MM.1S (cell line): ENCODE data around the gene CASP3.
A peak's percentile ranks its signal among the peaks of the same experiment; 100 is the strongest.
"Not testable (repeated sequence)": the region's sequence is repeated elsewhere in the genome, so short reads cannot be mapped to it uniquely, and the experiment has no call there.

Experiments used
- DNase-seq: peaks from one replicate; pipeline ENCODE4 v3.0.0-alpha.2; 2015
- H2AFZ ChIP-seq: fragments of 300-600 bp; sonication (generic); 2 replicates; pipeline ENCODE4 v1.6.0; 2016; ENCODE audit warnings: antibody characterized with exemption, low read length
- H3F3A ChIP-seq: fragments of 300-600 bp; sonication (generic); 2 replicates; pipeline ENCODE4 v1.6.1; 2016; ENCODE audit warnings: mild to moderate bottlenecking, antibody characterized with exemption, low read length, moderate library complexity, mixed read lengths; ENCODE audit not compliant: insufficient read depth
- H3K27ac ChIP-seq: fragments of 300-600 bp; sonication (generic); 2 replicates; pipeline ENCODE4 v1.5.1; 2016; ENCODE audit warnings: mild to moderate bottlenecking, low read length
- H3K27me3 ChIP-seq: fragments of 300-600 bp; sonication (generic); replicated peaks from 2 replicates; pipeline ENCODE4 v1.6.0; 2016; ENCODE audit warnings: low read length; ENCODE audit not compliant: insufficient read depth
- H3K36me3 ChIP-seq: fragments of 300-600 bp; sonication (generic); replicated peaks from 2 replicates; pipeline ENCODE4 v1.6.1; 2016; ENCODE audit warnings: mild to moderate bottlenecking, low read length, mixed read lengths; ENCODE audit not compliant: insufficient read depth
- H3K4me1 ChIP-seq: fragments of 300-600 bp; sonication (generic); 2 replicates; pipeline ENCODE4 v1.6.1; 2016; ENCODE audit warnings: low read length, mixed read lengths
- H3K4me2 ChIP-seq: fragments of 300-600 bp; sonication (generic); 2 replicates; pipeline ENCODE4 v1.6.0; 2016; ENCODE audit warnings: low read depth, low read length
- H3K4me3 ChIP-seq: fragments of 300-600 bp; sonication (generic); 2 replicates; pipeline ENCODE4 v1.5.1; 2016; ENCODE audit warnings: low read length, mixed read lengths
- H3K79me2 ChIP-seq: fragments of 300-600 bp; sonication (generic); 2 replicates; pipeline ENCODE4 v1.6.1; 2016; ENCODE audit warnings: mixed run types, low read length, mixed read lengths
- H3K9ac ChIP-seq: fragments of 300-600 bp; sonication (generic); 2 replicates; pipeline ENCODE4 v1.6.1; 2016; ENCODE audit warnings: low read length, mixed read lengths
- H3K9me2 ChIP-seq: fragments of 300-600 bp; sonication (generic); replicated peaks from 2 replicates; pipeline ENCODE4 v1.6.1; 2016; ENCODE audit warnings: mild to moderate bottlenecking, low read length, mixed read lengths; ENCODE audit not compliant: insufficient read depth
- H3K9me3 ChIP-seq: fragments of 300-600 bp; sonication (generic); replicated peaks from 2 replicates; pipeline ENCODE4 v1.6.1; 2016; ENCODE audit warnings: mild to moderate bottlenecking, low read length, mixed read lengths; ENCODE audit not compliant: insufficient read depth
- H4K20me1 ChIP-seq: fragments of 300-600 bp; sonication (generic); 2 replicates; pipeline ENCODE4 v1.6.1; 2016; ENCODE audit warnings: mild to moderate bottlenecking, low read length, moderate library complexity, mixed read lengths; ENCODE audit not compliant: insufficient read depth
- CTCF ChIP-seq: fragments of 300-600 bp; sonication (generic); IDR thresholded peaks from 2 replicates; pipeline ENCODE4 v1.5.1; 2016; ENCODE audit warnings: antibody characterized with exemption, low read length, mixed read lengths
- EZH2 ChIP-seq: fragments of 300-600 bp; sonication (generic); optimal IDR thresholded peaks from 2 replicates; pipeline ENCODE3; 2017; ENCODE audit warnings: low read depth, mild to moderate bottlenecking, antibody characterized with exemption, low read length, mixed read lengths
- EZH2phosphoT487 ChIP-seq: fragments of 300-600 bp; sonication (generic); IDR thresholded peaks from 2 replicates; pipeline ENCODE4 v1.6.1; 2018; ENCODE audit warnings: antibody characterized with exemption, low read length

Gene CASP3

DNA sequence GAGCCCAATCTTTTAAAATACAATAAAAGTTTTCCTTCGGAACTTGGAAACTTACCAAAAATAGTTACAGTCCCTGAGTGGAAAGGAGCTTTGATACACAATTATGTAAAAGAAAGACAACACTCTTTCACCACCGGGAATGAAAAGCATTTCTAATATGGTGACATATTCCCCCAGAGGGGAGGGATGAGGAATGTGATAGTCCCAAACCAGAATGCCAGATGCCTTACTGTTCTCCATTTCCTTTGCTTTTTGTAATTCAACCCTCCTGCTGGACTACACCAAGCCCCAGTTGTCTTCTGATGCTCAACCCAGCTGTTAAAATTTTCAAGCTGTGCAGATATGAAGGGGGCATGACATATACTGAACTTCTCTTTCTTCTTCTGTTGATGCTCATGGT is 4.4 kb upstream of the CASP3 start:
- no peaks in the 10 kb centered on the region for H3K9me2 ChIP-seq
- no peak overlapping the region for H2AFZ ChIP-seq
- H3K9me3 ChIP-seq: no peaks in the 10 kb centered on the region
- TF ChIP-seq EZH2: no peak
- TF ChIP-seq CTCF: no peak
- no peak for TF ChIP-seq EZH2phosphoT487
- H3K27me3 ChIP-seq: no peaks in the 10 kb centered on the region
- H3F3A ChIP-seq: 0 out of 2 replicates have a peak, but pooled peaks cover under 1% of the 10 kb centered on the region
- H3K27ac ChIP-seq: no peak overlapping the region
- H3K79me2 ChIP-seq: peaks cover 19% of the 10 kb centered on the region
- H3K4me2 ChIP-seq: no peak overlapping the region
- no peaks in the 10 kb centered on the region for H3K36me3 ChIP-seq
- no peak overlapping the region for H3K9ac ChIP-seq
- no peaks in the 10 kb centered on the region for H4K20me1 ChIP-seq
- no peak for DNase-seq
- H3K4me1 ChIP-seq: 0 out of 2 replicates have a peak, but pooled peaks cover 6% of the 10 kb centered on the region
- H3K4me3 ChIP-seq: no peak overlapping the region

DNA sequence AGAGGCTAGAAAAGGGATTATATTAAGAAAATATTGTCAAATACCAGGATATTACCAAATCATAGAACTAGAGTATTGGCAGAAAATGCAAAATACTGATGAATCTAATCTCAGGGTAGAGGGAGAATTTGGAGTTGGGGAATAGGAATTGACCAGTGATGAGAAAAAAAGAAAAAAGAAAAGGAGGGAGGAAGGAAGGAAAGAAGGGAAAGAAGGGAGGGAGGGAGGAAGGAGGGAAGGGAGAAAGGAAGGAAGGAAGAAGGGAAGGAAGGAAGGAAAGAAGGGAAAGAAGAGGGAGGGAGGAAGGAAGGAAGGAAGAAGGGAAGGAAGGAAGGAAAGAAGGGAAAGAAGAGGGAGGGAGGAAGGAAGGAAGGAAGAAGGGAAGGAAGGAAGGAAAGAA is 3.4 kb upstream of the CASP3 start:
- H3F3A ChIP-seq: peaks cover 10% of the 10 kb centered on the region
- H3K4me3 ChIP-seq, H2AFZ ChIP-seq: not testable (repeated sequence)

GRCh38 chr4:184651899-184652298 is 2.7 kb upstream of the CASP3 start:
- Histone ChIP-seq H4K20me1 (no peaks in the 10 kb centered on the region), H3K9me2 (no peaks in the 10 kb centered on the region), H3K9ac (no peak overlapping the region), H2AFZ (no peak overlapping the region), H3K36me3 (no peaks in the 10 kb centered on the region), H3K4me2 (no peak overlapping the region), H3F3A (peaks cover 18% of the 10 kb centered on the region), H3K4me3 (no peak overlapping the region), H3K4me1 (0 out of 2 replicates have a peak, but pooled peaks cover 6% of the 10 kb centered on the region), H3K27ac (no peak overlapping the region), H3K27me3 (no peaks in the 10 kb centered on the region), H3K79me2 (peaks cover 36% of the 10 kb centered on the region), H3K9me3 (no peaks in the 10 kb centered on the region)
- no peak for DNase-seq
- TF ChIP-seq CTCF (no peak), EZH2phosphoT487 (no peak), EZH2 (no peak)

More for the DNA sequence above, 3.4 kb upstream of the CASP3 start:
- H4K20me1 ChIP-seq, H3K36me3 ChIP-seq, H3K9ac ChIP-seq, H3K9me2 ChIP-seq, H3K4me1 ChIP-seq, H3K9me3 ChIP-seq, H3K27me3 ChIP-seq, DNase-seq, H3K4me2 ChIP-seq, H3K27ac ChIP-seq: not testable (repeated sequence)
- peaks cover 28% of the 10 kb centered on the region for H3K79me2 ChIP-seq

- Histone ChIP-seq H3F3A (peaks cover 34% of the 10 kb centered on the region), H3K27me3 (no peaks in the 10 kb centered on the region), H2AFZ (peak overlapping the region; percentile 79), H3K4me1 (peaks cover 21% of the 10 kb centered on the region), H3K79me2 (peaks cover 53% of the 10 kb centered on the region), H4K20me1 (no peaks in the 10 kb centered on the region), H3K27ac (peak overlapping the region; percentile 55; the same call in 1 of the 2 replicates), H3K9me3 (no peaks in the 10 kb centered on the region), H3K36me3 (no peaks in the 10 kb centered on the region), H3K4me2 (peak overlapping the region; percentile 93), H3K9ac (peak overlapping the region; percentile 82), H3K4me3 (peak overlapping the region; percentile 77), H3K9me2 (no peaks in the 10 kb centered on the region)
- no peak for TF ChIP-seq CTCF
- TF ChIP-seq EZH2: no peak
- no peak for TF ChIP-seq EZH2phosphoT487
- peak; percentile 46 for DNase-seq
These were observed 966 bp upstream of the CASP3 start for GRCh38 chr4:184649971-184650855.
